OCI-M2 (cell line): ENCODE measurements around the gene NNT.
"Not testable (repeated sequence)": the region's sequence is repeated elsewhere in the genome, so short reads cannot be mapped to it uniquely, and the experiment has no call there.

ENCODE experiments used
- DNase-seq: peaks from one replicate; lab custom pipeline; 2025; ENCODE audit not compliant: unreplicated experiment; lab: John Stamatoyannopoulos, UW

Gene NNT

DNA sequence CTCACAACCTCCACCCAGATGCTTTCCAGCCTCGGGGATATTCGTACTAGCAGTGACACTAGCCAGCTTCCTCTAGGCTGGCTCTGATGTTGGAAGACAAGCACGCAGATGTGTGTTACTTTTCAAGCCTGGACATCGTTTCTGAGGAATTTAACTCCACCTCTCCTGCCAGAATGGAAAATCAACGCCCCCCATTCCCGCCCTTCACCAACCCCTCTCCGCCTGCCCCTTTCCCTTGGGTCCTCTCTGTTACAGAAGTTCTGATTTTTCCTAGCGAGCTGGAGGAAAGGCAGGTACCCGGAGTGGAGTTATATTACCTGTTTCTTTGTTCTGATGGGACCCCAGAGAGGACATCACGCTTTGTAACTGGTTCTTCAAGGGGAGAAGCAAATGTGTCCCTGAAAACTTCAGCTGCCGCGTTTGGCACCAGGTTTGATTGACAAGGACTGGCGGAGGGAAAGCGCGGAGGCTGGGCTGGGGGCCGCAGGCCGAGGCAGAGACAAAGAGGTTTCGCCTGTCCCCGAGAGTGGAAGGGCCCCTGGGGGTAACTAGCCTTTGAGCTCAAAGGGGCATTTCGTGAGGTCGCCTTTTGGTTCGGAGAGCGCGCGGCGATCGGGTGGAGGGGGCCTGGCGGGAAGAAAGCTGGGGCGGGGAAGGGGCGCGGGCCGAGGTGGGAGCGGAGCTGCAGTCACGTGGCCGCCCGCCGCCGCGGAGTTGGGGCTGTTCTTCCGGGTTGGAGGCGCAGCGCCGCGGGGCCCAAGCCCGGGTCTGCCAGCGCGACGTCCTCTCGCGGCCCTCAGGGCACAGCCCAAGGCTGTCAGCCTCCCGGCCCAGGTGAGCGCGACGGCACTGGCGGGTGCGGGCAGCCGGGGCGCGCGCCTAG is at the start of gene NNT:
Gene NNT, plus strand, starts transcription at position 720 of the 883 bp plus-strand sequence. CDS start 6,016 bp downstream, outside the sequence.
- DNase-seq, result no peak

DNA sequence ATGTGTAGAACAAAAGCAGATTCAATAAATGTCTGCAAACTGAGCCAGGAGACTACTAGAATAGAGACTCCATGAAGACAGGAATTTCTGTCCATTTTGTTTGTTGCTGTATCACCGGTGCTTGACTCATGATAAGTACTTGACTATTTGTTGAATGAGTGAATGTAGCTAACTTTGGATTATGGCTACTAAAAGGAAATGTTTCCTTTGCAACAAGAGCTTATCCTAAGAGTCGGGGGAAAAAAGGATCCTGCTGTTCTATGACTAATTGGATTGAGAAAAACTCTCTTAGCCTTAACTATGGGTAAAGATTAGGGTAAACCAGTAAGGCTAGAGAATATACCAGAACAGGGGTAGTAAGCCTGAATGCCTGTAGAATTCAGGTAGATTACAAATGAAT is 49.6 kb upstream of the NNT start:
- no peak for DNase-seq

DNA sequence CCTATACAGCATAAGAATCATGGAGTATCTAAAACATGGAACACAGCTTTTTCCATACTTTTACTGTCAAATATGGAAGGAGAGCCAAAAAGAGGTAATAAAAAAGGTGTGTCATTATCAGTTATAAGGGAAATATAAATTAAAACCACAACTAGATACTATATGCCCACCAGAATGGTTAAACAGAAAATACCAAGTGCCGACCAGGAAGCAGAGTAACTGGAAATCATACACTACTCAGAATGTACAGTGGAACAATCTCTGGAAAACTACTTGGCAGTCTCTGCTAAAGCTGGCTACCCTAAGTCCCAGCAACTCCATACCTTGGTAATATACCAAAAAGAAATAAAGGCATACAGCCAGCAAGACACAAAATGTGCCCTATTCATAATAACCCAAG is 48.5 kb upstream of the NNT start:
- DNase-seq, result no peak

DNA sequence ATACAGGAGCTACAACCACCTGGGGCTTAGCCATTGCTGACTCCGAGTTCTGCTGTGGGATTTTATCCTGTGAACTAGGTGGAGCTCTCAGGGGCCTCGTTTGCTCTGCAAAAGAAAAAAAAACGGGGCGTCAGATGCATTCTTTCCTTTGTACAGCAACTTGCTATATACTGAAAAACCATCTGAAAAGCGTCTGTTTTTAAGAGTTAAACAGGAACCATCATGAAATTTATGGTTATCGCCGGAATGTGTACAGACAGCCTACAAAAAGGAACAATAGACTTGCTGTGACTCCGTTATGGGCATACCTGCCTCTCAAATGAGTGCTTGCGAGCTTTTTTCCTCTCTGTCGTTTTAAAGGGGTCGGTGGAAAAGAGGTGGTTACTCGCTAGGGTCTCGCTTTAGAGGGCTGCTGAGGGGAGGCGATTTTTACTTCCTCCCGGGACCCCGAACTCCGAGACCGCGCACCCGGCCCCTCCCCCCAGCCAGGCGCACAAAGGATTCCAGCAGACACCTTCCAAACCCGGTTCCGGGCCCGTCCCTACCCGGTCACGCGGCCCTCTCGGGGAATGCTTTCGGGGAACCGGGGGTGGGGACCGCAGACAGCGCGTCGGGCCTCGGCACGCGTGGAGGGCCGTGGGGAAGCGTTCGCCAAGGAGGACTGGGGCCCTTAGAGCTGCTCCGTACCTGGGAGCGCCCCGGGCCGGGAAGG is 46.9 kb upstream of the NNT start:
- no peak for DNase-seq

DNA sequence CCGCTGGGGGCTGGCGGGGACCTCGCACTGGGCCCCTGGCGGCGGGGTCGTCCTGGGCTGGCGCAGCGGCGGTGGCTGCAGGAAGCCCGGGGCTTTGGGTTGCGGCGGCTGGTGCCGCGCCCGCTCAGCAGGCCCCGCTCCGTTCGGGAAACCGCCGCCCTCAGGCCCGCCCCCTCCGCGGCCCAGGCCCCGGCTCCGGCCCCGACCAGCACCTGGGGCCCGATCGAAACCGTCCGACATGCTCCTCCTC is 46.4 kb upstream of the NNT start:
- DNase-seq, result peak; percentile 3

DNA sequence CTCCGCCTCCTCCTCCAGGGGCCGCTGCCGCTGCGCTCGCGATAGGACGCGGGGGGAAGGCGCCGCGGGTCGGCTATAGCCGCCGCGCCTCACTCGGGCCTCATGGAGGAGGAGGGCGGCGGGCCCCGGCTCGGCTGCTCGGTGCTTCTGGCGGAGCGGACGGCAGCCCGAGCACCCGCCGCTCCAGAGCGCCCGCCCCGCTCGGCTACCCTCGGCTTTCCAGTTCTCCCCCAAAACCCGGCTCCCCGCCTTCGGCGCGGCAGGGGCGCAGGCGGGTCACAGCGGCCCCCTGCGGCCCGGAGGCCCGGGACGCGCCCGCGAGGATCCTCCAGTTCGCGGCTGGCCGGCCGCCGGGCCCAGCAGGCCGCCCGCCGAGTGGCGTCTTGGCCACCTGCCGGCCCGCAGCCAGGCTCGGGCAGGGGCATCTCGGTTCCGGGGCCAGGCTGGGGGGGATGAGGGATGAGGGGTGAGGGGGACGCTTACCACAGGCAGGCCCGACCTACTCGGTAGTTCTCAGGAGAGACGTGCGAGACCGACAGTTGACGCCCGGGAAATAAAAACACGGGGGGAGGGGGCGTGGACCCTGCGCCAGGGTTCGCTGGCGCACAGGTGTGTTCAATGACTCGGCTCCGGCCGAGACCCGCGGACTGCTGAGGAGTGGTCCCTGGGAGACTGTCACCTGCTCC is 46.0 kb upstream of the NNT start, which contains the start of gene PAIP1:
Gene PAIP1, minus strand, starts transcription at position 221 of the 686 bp plus-strand sequence. CDS start 231 bp downstream, outside the sequence.
- no peak for DNase-seq

DNA sequence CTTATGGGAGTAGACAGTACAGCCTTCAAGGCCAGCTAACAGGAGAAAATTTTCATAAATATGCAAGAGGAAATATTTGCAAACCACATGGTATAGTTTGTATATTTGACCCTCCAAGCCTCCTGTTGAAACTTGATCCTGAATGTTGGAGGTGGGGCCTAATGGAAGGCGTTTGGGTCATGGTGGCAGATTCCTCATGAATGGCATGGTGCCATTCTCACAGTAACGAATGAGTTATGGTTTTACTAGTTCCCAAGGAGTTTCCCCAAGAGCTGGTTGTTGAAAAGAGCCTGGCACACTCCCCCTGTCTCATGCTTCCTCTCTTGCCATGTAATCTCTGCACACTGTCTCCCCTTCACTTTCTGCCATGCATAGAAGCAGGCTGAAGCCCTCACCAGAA is 42.9 kb upstream of the NNT start:
- DNase-seq, result no peak

DNA sequence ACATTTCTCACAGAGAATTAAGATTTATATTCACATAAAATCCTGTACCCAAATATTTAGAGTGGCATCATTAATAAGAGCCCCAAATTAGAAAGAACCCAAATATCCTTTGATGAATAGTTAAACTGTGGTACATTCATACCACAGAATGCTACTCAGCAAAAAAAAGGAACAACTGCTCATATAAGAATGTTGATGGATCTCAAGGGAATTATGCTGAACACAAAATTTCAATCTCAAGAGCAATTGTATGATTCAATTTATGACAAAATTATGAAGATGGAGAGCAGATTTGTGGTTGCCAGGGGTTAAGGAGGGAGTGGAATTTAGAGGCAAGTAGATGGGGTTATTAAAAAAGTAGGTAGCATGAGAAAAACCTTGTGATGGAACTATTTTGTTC is 41.6 kb upstream of the NNT start:
- DNase-seq, result no peak

DNA sequence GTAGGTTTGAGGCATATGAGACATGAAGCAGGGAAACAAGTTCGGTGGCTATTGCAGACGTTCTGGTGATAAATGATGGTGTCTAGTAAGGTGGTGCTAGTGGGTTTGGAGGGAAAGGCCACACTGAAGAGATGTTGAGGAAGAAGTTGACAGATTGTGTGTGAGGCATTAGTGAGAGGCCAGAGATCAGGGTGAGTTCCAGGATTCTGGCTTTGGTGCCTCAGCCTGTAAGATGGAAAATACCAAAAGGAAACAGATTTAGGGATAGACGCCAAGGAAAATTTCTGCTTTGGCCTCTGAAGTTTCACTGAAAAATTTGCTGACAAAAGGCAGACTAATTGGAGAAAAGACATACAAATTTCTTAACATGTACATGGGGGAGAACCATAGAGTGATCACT is 39.7 kb upstream of the NNT start:
- DNase-seq, result no peak

DNA sequence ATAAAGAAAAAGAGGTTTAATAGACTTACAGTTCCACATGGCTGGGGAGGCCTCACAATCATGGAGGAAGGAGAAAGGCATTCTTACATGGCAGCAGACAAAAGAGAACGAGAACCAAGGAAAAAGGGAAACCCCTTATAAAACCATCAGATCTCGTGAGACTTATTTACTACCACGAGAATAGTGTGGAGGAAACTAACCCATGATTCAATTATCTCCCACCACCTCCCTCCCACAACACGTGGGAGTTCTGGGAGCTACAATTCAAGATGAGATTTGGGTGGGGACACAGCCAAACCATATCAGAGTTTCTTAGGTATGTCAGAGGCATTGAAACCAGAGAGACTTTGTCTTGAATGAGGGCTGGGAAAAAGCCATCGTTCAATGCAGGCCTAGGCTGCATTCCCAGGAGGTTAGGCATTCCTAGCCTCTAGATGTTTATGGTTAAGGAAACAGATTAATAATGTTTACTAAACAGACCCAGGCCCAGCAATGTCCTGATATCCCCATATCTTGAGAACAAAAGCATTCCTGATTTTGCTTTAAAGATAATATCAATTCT is 38.6 kb upstream of the NNT start:
- no peak for DNase-seq

DNA sequence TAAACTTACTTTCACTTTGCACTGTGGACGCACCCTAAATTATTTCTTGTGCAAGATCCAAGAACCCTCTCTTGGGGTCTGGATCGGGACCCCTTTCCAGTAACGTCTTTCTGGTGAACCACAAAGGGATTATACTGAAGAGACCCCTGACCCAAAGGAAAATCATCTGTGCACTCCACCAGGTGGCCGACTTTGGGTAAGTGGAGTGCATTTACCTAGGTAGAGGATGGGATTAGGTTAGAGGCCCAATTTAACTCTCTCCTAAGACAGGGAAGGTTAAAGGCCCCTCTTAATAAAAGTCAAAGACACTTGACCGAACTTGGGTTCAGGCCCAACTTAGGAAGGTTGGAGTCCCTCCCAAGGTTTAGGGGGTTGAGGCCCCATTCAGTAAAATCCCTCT is 37.9 kb upstream of the NNT start:
- no peak for DNase-seq

DNA sequence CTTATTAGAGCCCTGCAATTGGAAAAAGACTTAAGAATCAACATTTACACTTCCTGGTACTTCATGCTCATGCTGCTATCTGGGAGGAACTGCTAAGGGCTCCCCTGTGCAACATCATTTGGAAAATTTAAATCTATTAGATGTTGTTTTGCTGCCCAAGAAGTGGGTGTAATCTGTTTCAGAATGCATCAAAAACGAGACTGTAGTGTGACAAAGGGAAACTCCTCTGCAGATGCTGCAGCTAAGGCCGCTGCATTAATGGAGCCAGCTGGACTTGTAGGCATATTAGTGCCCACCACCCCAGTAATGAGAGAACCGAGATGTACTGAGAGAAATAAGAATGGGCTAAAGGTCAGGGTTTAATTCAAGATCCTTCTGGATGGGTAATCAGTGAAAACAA is 35.0 kb upstream of the NNT start:
- DNase-seq, result no peak

DNA sequence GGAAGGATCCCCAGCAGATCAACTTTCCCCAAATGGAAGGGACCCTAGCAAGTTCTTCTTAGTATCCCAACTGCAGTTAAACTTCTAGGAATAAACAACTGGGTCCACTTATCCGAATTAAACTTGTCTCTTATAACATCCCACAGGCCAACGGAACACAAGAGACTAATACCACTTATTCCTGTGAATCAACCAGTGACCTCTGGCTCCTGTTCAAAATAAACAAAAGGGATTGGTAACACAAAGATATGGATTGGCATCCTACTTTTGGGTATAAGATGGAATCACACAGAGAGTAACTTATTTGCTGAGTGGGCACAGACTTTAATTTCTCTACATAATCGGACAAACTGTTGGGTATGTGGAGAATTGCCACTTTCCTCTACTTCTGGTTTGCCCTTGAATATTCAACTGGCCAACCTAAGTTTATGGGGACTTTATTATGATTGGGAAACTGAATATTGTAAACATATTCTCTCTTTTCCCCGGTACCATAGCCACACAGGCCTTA is 33.7 kb upstream of the NNT start:
- DNase-seq, result no peak

DNA sequence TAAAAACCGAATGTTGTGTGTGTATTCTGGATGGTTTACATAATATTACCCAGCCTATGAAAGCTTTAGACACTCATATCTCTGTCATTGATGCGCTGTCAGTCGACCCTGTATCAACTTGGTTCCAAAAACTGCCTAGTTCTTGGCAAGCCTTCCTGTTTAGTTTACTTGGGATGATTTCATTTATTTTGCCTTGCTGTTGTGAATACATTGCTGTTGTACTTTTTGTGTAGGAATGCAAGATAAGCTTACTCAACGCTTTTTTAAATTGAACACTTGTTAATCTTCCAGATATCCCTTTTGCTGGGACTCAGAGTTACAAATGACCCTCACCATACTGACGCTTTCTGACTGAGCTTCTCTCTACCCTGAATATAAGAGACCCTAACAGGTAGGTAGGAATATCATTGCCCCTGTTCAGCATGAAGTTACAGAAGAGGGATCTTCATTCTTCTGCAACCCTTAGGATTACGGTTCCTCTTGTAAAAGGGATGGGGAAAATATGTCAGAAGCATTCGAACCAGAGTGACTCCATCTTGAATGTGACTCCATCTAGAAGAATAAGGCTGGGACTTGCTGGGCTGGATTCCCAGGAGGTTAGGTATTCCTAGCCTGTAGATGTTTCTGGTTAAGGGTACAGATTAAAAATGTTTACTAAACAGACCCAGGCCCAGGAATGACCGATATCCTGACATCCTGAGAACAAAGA is 32.4 kb upstream of the NNT start:
- DNase-seq, result no peak

DNA sequence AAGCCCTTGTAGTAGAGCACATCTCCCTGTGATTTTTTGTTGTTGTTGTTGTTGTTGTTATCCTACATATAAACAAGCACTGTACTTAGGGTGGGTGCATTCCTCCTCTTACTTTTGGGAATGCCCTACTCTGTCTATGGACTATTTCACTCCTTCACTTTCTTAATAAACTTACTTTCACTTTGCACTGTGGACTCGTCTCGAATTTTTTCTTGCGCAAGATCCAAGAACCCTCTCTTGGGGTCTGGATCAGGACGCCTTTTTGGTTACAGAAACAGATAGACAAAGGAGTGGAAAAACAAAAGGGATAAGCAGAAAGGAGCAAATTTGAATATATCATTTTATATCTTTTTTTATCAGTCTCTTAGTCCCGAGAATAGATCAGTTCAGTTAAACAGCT is 31.7 kb upstream of the NNT start:
- no peak for DNase-seq

DNA sequence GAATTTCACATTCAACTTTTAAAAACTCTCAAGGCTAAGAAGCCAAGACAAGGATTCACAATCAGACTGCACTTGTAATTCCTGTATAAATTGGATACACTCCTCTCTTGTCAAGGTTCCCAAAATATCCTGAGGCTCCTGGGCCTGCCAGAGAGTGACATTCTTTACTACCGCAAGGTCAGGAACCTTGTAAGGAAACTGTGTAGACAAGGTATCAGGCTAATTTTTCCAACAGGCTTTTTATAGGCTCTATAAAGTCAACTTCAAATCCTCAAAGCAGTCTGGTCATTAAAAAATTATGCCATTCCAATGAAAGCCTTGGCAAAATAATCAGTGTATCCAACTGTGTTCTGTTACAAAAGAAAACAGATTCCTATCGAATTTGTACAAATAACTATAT is 30.6 kb upstream of the NNT start:
- no peak for DNase-seq

DNA sequence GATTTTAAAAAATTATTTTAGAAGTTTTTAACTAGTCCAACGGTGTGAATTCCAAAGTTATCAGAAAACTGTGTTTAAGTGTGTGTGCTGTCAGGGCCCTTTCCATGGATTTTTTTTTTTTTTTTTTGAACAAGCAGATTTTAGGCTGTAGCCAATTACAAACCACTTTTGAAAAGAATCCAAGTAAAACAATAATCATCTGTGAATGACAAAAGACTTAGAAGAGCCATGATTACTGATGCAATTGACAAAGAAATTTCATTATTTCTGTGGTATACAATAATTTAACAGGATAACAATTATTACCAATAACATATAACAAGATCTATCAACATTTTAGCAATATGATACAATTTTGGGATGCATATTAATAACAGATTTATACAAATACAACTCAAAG is 29.9 kb upstream of the NNT start:
- DNase-seq, result no peak

DNA sequence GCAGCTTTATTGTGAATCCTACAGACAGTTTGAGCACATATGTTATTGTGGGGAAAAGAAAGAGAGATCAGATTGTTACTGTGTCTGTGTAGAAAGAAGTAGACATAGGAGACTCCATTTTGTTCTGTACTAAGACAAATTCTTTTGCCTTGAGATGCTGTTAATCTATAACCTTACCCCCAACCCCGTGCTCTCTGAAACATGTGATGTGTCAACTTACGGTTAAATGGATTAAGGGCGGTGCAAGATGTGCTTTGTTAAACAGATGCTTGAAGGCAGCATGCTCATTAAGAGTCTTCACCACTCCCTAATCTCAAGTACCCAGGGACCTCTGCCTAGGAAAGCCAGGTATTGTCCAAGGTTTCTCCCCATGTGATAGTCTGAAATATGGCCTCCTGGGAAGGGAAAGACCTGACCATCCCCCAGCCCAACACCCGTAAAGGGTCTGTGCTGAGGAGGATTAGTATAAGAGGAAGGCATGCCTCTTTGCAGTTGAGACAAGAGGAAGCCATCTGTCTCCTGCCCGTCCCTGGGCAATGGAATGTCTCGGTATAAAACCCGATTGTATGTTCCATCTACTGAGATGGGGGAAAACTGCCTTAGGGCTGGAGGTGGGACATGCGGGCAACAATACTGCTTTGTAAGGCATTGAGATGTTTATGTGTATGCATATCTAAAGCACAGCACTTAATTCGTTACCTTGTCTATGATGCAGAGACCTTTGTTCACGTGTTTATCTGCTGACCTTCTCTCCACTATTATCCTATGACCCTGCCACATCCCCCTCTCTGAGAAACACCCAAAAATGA is 22.4 kb upstream of the NNT start:
- not testable (repeated sequence) for DNase-seq

DNA sequence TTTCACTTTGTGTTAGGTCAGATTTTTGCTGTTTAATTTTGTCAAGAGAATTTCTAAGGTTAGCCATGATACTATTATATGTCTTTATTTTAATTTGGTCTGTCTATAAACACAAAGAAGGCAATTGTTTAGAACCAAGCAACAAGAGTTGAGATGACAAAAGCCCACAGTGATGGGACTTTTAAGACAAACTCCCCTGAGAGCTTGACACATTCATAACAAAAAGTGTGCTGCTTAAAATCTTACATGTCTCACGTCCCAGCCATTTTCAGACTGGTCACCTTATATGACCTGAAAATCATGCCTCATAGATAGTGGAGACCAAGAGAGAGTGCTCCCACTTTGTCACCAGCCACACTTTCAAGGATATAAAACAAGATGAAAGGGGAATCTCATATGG is 21.6 kb upstream of the NNT start:
- no peak for DNase-seq
